Activated CD8-positive, alpha-beta memory T cell treated with anti-CD3 and anti-CD28 coated beads, Interleukin-2, amount 10 ng/mL, durations not matched to agents 7 days and 5 days (primary cell): Measurements from ENCODE around the gene UBE2G2. TPM values are rescaled to one million over a fixed set of nuclear protein-coding genes. Genes with fewer than 3 reads are reported as not detected.

Experiments
- ATAC-seq: fragments of 150-1000 bp; cut with Tn5 transposase; one replicate; pipeline ENCODE4 v1.10.0; 2021; ENCODE audit warnings: moderate library complexity
- CTCF ChIA-PET: fragments of 350-600 bp; sonication (Branson Sonifier 250); formaldehyde crosslinking; loops from one replicate; lab custom pipeline; 2021; ENCODE audit warnings: antibody characterized with exemption; lab: Charles Lee
- DNase-seq: peaks from one replicate; pipeline ENCODE4 v3.0.0-alpha.2; 2020
- H3K27ac Mint-ChIP-seq: one replicate; pipeline ENCODE4 v1.8.0; 2021; ENCODE audit warnings: mild to moderate bottlenecking, mixed read lengths
- H3K27me3 Mint-ChIP-seq: one replicate; pipeline ENCODE4 v1.8.0; 2021; ENCODE audit warnings: mixed read lengths
- H3K36me3 Mint-ChIP-seq: one replicate; pipeline ENCODE4 v1.8.0; 2021; ENCODE audit warnings: mild to moderate bottlenecking, mixed read lengths
- H3K4me1 Mint-ChIP-seq: one replicate; pipeline ENCODE4 v1.8.0; 2021; ENCODE audit warnings: mixed read lengths
- H3K4me3 Mint-ChIP-seq: one replicate; pipeline ENCODE4 v1.8.0; 2021; ENCODE audit warnings: mild to moderate bottlenecking, moderate library complexity, mixed read lengths
- H3K9me3 Mint-ChIP-seq: one replicate; pipeline ENCODE4 v1.8.0; 2022; ENCODE audit warnings: low read depth, mixed read lengths
- total RNA-seq, 2 experiments: library from RNA; stranded (reverse); gene quantifications; one replicate each; pipeline ENCODE4 v1.2.3, GENCODE V29; 2021

Gene UBE2G2
- total RNA-seq, 2 experiments from 2014 or later = 103 to 121 TPM

GRCh38 chr21:44723177-44724131, 78.2 kb downstream of the UBE2G2 start:
- Mint-ChIP-seq H3K4me3 (no peak overlapping the region), H3K27ac (no peak overlapping the region), H3K36me3 (no peaks in the 10 kb centered on the region), H3K4me1 (peaks cover 4% of the 10 kb centered on the region), H3K27me3 (peaks cover 54% of the 10 kb centered on the region), H3K9me3 (no peaks in the 10 kb centered on the region)
- ATAC-seq (no peak), DNase-seq (no peak)
- CTCF ChIA-PET = no interaction called here

DNA sequence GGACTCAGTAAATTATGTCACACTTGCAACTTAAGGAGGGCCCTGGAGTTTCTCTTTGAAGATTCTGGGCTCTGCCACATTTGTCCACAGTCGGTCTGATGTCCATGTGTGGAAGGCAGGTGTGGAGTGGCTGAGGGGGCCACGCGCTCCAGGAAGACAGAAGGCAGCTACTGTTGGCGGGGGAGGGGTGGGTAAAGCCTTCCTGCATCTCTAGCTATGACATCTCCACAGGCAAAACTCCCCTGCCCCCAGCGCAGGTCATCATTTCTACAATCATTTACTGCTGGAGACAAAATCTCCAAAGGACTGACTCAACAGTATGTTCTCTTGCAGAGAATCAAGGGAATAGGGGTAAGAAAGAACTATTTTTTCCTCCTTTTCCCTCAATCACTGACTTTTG, 78.9 kb downstream of the UBE2G2 start:
- H3K4me3 Mint-ChIP-seq = no peak overlapping the region
- CTCF ChIA-PET = no interaction called here
- no peak overlapping the region for H3K27ac Mint-ChIP-seq
- no peaks in the 10 kb centered on the region for H3K36me3 Mint-ChIP-seq
- no peaks in the 10 kb centered on the region for H3K9me3 Mint-ChIP-seq
- H3K4me1 Mint-ChIP-seq = peaks cover 4% of the 10 kb centered on the region
- ATAC-seq (no peak), DNase-seq (no peak)
- H3K27me3 Mint-ChIP-seq = peaks cover 61% of the 10 kb centered on the region

DNA sequence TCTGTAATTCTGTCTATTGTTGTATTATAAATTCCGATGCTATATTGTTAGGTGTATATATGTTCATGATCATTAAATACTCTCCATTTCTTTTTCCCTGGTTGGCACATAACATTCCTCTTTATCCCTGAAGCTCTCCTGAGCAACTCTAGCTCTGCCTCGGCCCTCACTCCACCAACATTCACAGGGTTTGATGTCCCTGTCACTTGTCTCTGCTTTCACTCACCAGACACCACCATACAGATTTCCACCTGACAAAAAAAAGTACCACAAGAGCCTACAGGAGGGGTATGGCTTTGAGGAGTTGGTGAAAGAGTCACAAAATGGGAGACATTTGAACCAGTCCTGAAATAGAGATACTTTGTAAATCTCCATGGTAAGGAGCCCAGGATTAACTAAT, 81.5 kb downstream of the UBE2G2 start:
- no peak for DNase-seq
- no peak for ATAC-seq
- Mint-ChIP-seq H3K4me1 (peaks cover 4% of the 10 kb centered on the region), H3K27me3 (peaks cover 65% of the 10 kb centered on the region), H3K4me3 (no peak overlapping the region), H3K9me3 (no peaks in the 10 kb centered on the region), H3K36me3 (no peaks in the 10 kb centered on the region), H3K27ac (no peak overlapping the region)
- CTCF ChIA-PET = interaction anchor here (1.0 to 1.5 kb wide), 2 partner anchors 36 to 73 kb away, joined by 3 read pairs; no protein-coding TSS in a partner anchor

Other genes with a start within 250 kb of the UBE2G2 start
- gene KRTAP10-3, start 243.0 kb downstream of the UBE2G2 start, total RNA-seq = not detected
- not detected for gene KRTAP10-4, start 228.1 kb downstream of the UBE2G2 start, total RNA-seq
- gene KRTAP10-5, start 221.2 kb downstream of the UBE2G2 start, total RNA-seq = not detected
- gene KRTAP10-6, start 209.3 kb downstream of the UBE2G2 start, total RNA-seq = not detected
- gene KRTAP10-7, start 201.2 kb downstream of the UBE2G2 start, total RNA-seq = not detected
- gene KRTAP10-8, start 189.7 kb downstream of the UBE2G2 start, total RNA-seq = not detected
- gene KRTAP10-9, start 174.7 kb downstream of the UBE2G2 start, total RNA-seq = not detected
- gene KRTAP10-10, start 164.5 kb downstream of the UBE2G2 start, total RNA-seq = not detected
- gene KRTAP10-11, start 155.4 kb downstream of the UBE2G2 start, total RNA-seq = not detected
- gene KRTAP12-4, start 147.2 kb downstream of the UBE2G2 start, total RNA-seq = not detected
- not detected for gene KRTAP12-3, start 143.9 kb downstream of the UBE2G2 start, total RNA-seq
- not detected for gene KRTAP12-2, start 134.9 kb downstream of the UBE2G2 start, total RNA-seq
- not detected for gene KRTAP12-1, start 119.7 kb downstream of the UBE2G2 start, total RNA-seq
- not detected for gene KRTAP10-12, start 104.6 kb downstream of the UBE2G2 start, total RNA-seq
- gene TSPEAR, start 90.2 kb downstream of the UBE2G2 start, total RNA-seq = not detected
- 10 to 100 TPM; 86.1 to 93.7 TPM for gene SUMO3, start 16.2 kb upstream of the UBE2G2 start, total RNA-seq
- gene PTTG1IP, start 71.9 kb upstream of the UBE2G2 start, total RNA-seq = 10 to 100 TPM; 46.0 to 49.9 TPM
- 100 to 1,000 TPM; 336 to 372 TPM for gene ITGB2, start 119.1 kb upstream of the UBE2G2 start, total RNA-seq
- 10 to 100 TPM; 56.8 to 62.9 TPM for gene SLX9, start 138.2 kb upstream of the UBE2G2 start, total RNA-seq